GM21515 (cell line): ENCODE measurements around the gene WDPCP.
A peak's percentile ranks its signal among the peaks of the same experiment; 100 is the strongest.
"Not testable (repeated sequence)": the region's sequence is repeated elsewhere in the genome, so short reads cannot be mapped to it uniquely, and the experiment has no call there.

Source experiments
- ATAC-seq: cut with Tn5 transposase; IDR thresholded peaks from one replicate; pipeline ENCODE4 v1.9.1; 2021; ENCODE audit not compliant: unreplicated experiment

Gene WDPCP

DNA sequence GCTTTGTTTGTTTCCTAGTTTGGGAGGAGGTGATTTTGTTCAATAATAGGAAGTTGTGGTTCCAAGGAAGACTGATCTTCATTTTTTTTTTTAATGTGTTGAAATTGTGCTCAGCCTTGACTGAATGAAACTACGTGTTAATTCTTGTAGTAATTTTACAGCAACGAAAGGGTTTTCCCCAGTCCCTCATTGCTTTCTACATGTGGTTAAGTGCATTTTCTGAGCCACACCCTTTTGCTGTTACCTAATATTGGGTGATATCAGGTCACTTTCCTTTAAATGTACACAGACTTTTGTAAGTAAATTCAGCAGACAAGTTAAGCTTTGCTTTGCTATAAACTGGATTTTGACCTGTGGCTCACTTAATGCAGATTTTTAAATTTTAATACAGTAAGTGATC is 464.1 kb downstream of the WDPCP start:
- ATAC-seq: peak; percentile 69

DNA sequence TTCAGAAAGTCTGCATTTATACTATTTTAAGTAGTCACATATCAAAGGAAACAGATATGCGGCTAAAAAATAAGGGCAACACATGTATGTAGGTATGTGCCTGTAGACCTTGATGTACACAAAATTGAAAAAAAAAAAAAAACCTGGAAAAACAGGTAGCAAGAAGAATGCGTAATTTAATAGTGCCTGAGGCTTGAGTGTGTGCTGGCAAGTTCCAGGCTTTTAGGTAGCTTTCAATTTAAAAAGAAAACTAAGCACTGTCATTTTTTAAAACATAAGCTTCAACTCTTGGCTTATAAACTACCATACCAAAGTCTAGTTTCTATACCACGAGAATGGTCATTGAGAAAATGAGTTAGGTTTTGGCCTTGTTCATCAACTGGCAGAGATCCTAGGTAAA is 465.4 kb downstream of the WDPCP start:
- ATAC-seq: no peak

DNA sequence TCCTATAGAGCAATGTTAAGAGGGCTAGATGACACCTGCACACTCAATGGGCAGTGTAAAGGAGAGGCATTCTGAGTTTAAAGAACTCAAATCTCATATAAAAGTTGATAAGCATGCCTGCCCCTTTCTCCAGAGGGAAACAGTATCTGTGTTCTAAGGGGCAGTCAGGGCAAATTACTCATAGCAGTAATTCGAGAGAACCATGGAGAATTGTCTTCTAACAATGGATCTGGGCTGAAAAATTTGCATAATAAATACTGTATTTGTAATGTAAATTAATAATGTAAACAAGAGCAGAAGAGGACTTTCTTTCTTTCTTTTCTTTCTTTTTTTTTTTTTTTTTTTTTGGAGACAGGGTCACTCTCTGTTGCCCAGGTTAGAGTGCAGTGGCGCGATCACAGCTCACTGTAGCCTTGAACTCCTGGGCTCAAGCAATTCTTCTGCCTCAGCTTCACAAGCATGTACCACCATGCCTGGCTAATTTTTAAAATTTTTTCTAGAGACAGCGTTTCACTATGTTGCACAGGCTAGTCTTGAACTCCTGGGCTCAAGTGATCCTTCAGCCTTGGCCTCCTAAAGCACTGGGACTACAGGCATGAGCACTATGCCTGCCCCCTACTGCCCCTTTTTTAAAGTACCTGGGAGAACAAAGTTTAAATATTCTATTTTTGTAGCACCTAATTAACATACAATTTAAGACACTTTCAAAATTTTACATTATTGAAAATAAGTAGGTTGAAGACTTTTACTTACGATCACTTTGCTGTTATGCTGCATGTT is 467.0 kb downstream of the WDPCP start:
- no peak for ATAC-seq

DNA sequence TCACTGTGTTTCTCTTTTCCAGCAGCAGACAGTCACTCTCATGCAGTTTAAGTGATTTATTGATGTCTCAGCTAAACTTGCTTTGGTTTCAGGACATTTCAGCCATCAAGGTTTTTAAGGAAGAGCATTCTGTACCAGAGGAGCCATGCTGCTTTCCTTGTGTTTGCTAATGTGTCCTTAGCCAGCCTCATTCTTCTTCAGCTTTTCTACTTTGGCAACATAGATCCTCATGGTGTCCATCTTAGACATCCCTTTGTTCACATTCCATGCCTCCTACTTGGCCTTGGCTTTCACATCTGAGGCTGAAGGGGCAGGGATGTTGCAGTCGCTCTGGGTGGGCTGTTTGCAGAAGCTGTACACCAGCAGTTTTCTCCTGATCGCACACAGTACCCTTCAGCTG is 469.5 kb downstream of the WDPCP start:
- ATAC-seq: no peak

DNA sequence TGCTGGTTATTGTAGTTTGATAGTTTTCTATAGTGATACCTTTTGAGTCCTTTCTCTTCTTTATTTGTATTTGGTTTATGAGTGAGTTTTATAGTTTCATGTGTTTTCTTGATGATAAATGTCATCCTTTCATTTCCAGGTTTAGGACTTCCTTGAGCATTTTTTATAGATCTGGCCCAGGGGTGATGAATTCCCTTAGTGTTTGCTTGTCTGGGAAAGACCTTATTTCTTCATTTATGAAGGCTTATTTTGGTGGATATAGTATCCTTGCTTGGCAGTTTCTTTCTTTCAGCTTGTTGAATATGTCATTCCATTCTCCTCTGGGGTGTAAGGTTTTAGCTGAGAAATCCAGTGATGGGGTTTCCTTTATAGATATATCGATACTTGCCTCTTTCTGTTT is 483.8 kb downstream of the WDPCP start:
- ATAC-seq: no peak

GRCh38 chr2:63101954-63102353 is 486.3 kb downstream of the WDPCP start:
- ATAC-seq: no peak

- ATAC-seq: no peak
These were observed 489.2 kb downstream of the WDPCP start for GRCh38 chr2:63099032-63099431.

- ATAC-seq: no peak
These were observed 491.8 kb downstream of the WDPCP start for GRCh38 chr2:63096491-63096890.

DNA sequence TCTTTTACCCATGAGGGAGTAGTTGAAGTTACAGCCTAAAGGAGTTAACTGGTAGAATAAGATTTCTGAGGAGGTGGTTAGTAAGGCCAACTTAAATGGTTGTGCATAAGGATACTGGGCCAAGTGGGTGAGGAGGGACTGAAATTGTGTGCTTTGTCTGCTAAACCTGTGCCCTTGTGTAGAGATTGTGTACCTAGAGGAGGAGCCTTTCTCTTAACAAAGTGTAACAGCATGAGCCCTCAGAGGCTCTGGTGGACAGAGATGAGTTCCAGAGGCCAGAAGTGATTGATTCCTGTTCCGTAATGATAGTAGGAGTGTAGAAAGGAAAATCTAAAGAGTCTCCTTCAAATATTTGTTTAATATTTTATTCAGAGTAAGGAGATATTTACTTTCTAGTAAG is 494.8 kb downstream of the WDPCP start:
- ATAC-seq: no peak

DNA sequence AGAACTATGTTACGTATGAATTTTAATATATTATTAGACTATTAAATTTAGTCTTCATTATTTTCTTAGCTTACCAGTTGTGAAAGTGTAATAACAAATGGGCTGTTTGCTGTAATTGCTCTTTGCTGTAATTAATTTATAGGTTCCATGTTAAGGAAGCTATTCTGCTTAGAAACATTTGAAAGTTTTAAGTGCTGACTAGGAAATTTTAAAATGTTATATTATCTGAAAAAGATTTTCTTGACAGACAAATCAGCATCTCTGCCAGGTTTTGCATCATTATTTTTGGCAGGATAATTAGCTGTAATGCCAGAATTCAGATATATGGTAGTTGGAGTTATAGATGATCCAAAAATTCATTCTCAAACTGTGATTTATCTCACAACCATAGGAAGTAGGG is 495.4 kb downstream of the WDPCP start:
- ATAC-seq: no peak

GRCh38 chr2:63092401-63092800 is 495.9 kb downstream of the WDPCP start:
- ATAC-seq: no peak

DNA sequence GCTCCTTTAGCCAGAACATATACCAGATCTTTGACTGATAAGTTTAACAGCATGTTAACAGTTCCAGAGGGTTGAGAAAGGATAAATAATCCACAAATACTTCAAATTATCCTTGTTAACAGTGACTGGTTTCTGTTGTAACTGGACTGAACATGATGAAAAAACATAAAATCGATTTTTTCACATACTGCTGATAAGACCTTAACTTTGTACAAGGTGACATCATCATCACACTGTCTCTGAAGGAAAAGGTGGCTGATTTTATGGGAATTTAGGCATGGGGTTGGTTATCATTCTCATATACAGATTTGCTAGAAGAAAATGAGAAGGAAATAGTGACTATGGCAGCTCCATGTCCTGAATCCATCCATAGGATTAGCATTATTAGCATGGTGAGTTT is 501.6 kb downstream of the WDPCP start:
- ATAC-seq: no peak

DNA sequence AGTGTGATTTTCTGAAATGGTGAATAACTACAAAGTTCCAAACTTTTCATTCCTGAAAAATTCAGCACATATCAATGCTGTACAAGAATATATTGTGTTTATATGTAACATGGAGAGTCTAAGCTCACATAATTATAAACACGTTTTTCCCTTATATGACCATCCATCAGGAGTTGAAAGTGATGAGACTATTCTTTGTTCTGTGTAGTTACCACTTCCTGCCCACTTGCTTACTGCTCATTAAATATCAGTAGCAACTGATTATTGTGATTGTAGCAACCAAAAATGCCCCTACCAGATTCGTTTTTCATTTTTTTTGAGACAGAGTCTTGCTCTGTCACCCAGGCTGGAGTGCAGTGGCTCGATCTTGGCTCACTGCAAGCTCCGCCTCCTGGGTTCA is 506.9 kb downstream of the WDPCP start:
- no peak for ATAC-seq

- ATAC-seq: no peak
These were observed 509.2 kb downstream of the WDPCP start for GRCh38 chr2:63078852-63079606.

- not testable (repeated sequence) for ATAC-seq
These were observed 513.9 kb downstream of the WDPCP start for GRCh38 chr2:63074399-63074798.

DNA sequence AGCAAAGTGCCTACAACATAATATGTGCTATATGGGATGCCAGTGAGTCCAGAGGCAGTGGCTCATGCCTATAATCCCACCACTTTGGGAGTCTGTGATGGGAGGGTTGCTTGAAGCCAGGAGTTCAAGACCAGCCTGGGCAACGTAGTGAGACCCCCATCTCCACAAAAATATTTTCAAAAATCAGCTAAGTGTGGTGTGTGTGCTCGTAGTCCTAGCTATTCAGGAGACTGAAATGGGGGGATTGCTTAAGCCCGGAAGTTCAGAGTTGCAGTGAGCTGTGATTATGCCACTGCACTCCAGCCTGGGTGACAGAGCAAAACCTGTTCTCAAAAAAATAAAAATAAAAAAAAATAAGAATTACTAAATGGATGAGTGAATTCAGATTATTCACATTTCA is 514.3 kb downstream of the WDPCP start:
- ATAC-seq: no peak

GRCh38 chr2:63071664-63072063 is 516.6 kb downstream of the WDPCP start:
- no peak for ATAC-seq
